PC-9 (cell line): ENCODE results near the gene INTS1. TPM values are rescaled to one million over a fixed set of nuclear protein-coding genes. Genes with fewer than 3 reads are reported as not detected.

Source experiments
- BruUV-seq: library from RNA; stranded (reverse); fragments of 400-500 nt; replicated peaks from 2 replicates; lab custom pipeline; 2021; lab: Mats Ljungman, UMichigan
- CTCF ChIA-PET: fragments of 300-600 bp; sonication (Branson Sonifier 250); formaldehyde crosslinking; loops from one replicate; lab custom pipeline; 2022; ENCODE audit warnings: antibody characterized with exemption; lab: Charles Lee
- POLR2A ChIA-PET: fragments of 300-600 bp; sonication (Branson Sonifier 250); formaldehyde crosslinking; loops from one replicate; lab custom pipeline; 2022; ENCODE audit warnings: antibody characterized with exemption; ENCODE audit not compliant: unreplicated experiment; lab: Charles Lee
- DNase-seq, 2 experiments: peaks; one replicate each; pipeline versions ENCODE4 v3.0.0 to v3.0.0-alpha.2; 2015 to 2022; ENCODE audit warnings: mixed read lengths in 1 of 2
- H2AFZ ChIP-seq: fragments of 200-600 bp; sonication (generic); 2 replicates; pipeline ENCODE4 v1.8.1; 2017; ENCODE audit warnings: antibody characterized with exemption
- H3F3A ChIP-seq: fragments of 200-600 bp; sonication (generic); 2 replicates; pipeline ENCODE4 v1.8.1; 2017; ENCODE audit warnings: antibody characterized with exemption, mild to moderate bottlenecking, low read depth; ENCODE audit not compliant: insufficient read depth
- H3K27ac ChIP-seq: fragments of 200-600 bp; sonication (generic); 2 replicates; pipeline ENCODE4 v1.6.1; 2016; ENCODE audit warnings: mixed run types
- H3K27me3 ChIP-seq: fragments of 200-600 bp; sonication (generic); 2 replicates; pipeline ENCODE4 v1.6.1; 2016; ENCODE audit warnings: low read depth, mixed run types; ENCODE audit not compliant: insufficient read depth
- H3K36me3 ChIP-seq: fragments of 200-600 bp; sonication (generic); 2 replicates; pipeline ENCODE4 v1.6.1; 2016; ENCODE audit warnings: low read depth, mixed run types
- H3K4me1 ChIP-seq: fragments of 200-600 bp; sonication (generic); replicated peaks from 2 replicates; pipeline ENCODE4 v1.6.1; 2016; ENCODE audit warnings: mixed run types; ENCODE audit not compliant: insufficient read depth
- H3K4me2 ChIP-seq: fragments of 200-600 bp; sonication (generic); 2 replicates; pipeline ENCODE4 v1.6.1; 2017; ENCODE audit warnings: mixed run types
- H3K4me3 ChIP-seq: fragments of 200-600 bp; sonication (generic); 2 replicates; pipeline ENCODE4 v1.6.1; 2016; ENCODE audit warnings: mixed run types
- H3K79me2 ChIP-seq: fragments of 200-600 bp; sonication (generic); 2 replicates; pipeline ENCODE4 v1.6.1; 2017; ENCODE audit warnings: low read depth, mixed run types
- H3K9me2 ChIP-seq: fragments of 200-600 bp; sonication (generic); 2 replicates; pipeline ENCODE4 v1.8.1; 2017; ENCODE audit warnings: mild to moderate bottlenecking; ENCODE audit not compliant: insufficient read depth
- H3K9me3 ChIP-seq: fragments of 200-600 bp; sonication (generic); 2 replicates; pipeline ENCODE4 v1.8.1; 2016; ENCODE audit warnings: low read depth; ENCODE audit not compliant: insufficient read depth
- H4K20me1 ChIP-seq: fragments of 200-600 bp; sonication (generic); 2 replicates; pipeline ENCODE4 v1.8.1; 2017; ENCODE audit not compliant: insufficient read depth
- EZH2 ChIP-seq: fragments of 200-600 bp; sonication (generic); IDR thresholded peaks from 2 replicates; pipeline ENCODE4 v1.8.0; 2017; ENCODE audit warnings: antibody characterized with exemption, low read depth
- intact Hi-C: fragments of 100-400 bp; cut with micrococcal nuclease; formaldehyde crosslinking; loops from one replicate; pipeline ENCODE4 v1.10.0; 2022; ENCODE audit not compliant: unreplicated experiment
- total RNA-seq: library from RNA; stranded (reverse); gene quantifications from 2 replicates; pipeline ENCODE4 v1.2.3, GENCODE V29; 2021
- TF ChIP-seq, protein P1 (sequence below): fragments of 200-600 bp; sonication (generic); conservative IDR thresholded peaks from 2 replicates; pipeline ENCODE4 v1.6.1; 2017; ENCODE audit warnings: mixed run types, antibody characterized with exemption, mild to moderate bottlenecking, moderate library complexity

INTS1 gene
- total RNA-seq, 1 experiment from 2014 or later: 124 TPM

DNA sequence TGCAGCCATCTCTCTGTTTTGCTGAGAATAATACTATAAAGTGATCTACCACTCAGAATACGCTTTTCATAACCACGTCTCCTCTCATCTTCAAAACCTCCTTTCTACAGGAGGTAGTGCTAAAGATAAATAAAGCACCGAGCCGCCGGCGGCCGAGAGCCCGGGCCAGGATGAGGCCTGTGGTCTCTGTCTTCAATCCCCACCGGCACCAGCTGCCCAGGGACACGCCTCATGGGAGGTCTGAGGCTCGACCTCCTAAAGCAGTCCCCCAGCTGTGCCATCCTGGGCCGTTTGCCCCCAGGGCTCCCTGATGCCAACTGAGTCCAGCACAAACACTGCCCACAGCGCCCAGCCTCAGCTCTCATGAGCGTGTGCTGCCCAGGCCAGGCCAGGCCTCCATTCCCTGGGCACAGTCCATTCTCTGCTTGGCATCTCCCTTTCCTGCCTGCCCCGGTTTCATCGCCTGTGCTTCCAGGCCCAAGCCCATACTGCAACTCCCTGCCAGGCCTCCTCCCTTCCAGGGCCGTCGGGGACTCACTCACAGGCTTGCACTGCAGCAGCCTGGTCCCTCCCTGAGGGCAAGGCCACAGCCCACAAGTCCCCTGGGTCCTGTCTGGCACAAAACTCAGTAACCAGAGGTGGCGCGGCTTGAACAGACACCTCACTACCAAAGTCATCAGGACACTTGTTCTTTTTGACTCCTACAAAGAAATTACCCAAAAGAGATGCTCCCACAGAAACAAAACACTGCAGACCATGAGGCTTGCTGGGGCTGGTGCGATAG lies 2.5 kb downstream of the INTS1 start:
- no peak overlapping the region for H2AFZ ChIP-seq
- BruUV-seq: no TSS peak
- POLR2A ChIA-PET: no interaction called here
- peaks cover 13% of the 10 kb centered on the region for H3F3A ChIP-seq
- peaks cover 25% of the 10 kb centered on the region for H3K4me1 ChIP-seq
- intact Hi-C loops: loop anchor here (5.0 kb wide), 1 partner anchor 161 kb away; no protein-coding TSS in a partner anchor
- TF ChIP-seq, protein P1, sequence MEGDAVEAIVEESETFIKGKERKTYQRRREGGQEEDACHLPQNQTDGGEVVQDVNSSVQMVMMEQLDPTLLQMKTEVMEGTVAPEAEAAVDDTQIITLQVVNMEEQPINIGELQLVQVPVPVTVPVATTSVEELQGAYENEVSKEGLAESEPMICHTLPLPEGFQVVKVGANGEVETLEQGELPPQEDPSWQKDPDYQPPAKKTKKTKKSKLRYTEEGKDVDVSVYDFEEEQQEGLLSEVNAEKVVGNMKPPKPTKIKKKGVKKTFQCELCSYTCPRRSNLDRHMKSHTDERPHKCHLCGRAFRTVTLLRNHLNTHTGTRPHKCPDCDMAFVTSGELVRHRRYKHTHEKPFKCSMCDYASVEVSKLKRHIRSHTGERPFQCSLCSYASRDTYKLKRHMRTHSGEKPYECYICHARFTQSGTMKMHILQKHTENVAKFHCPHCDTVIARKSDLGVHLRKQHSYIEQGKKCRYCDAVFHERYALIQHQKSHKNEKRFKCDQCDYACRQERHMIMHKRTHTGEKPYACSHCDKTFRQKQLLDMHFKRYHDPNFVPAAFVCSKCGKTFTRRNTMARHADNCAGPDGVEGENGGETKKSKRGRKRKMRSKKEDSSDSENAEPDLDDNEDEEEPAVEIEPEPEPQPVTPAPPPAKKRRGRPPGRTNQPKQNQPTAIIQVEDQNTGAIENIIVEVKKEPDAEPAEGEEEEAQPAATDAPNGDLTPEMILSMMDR: no peak
- no peak for TF ChIP-seq EZH2
- H3K9me2 ChIP-seq: no peaks in the 10 kb centered on the region
- no peak overlapping the region for H3K4me2 ChIP-seq
- H3K9me3 ChIP-seq: no peaks in the 10 kb centered on the region
- CTCF ChIA-PET: no interaction called here
- H3K79me2 ChIP-seq: peaks cover 33% of the 10 kb centered on the region
- no peak for DNase-seq
- H4K20me1 ChIP-seq: peaks cover 31% of the 10 kb centered on the region
- H3K4me3 ChIP-seq: no peak overlapping the region
- no peak overlapping the region for H3K27ac ChIP-seq
- 0 out of 2 replicates have a peak, but pooled peaks cover 19% of the 10 kb centered on the region for H3K36me3 ChIP-seq
- no peaks in the 10 kb centered on the region for H3K27me3 ChIP-seq

GRCh38 chr7:1500064-1500807 lies 4.0 kb downstream of the INTS1 start:
- Histone ChIP-seq H3K36me3 (0 out of 2 replicates have a peak, but pooled peaks cover 19% of the 10 kb centered on the region), H3K4me3 (no peak overlapping the region), H3K9me2 (no peaks in the 10 kb centered on the region), H3K27ac (no peak overlapping the region), H3K4me2 (no peak overlapping the region), H3F3A (peaks cover 3% of the 10 kb centered on the region), H2AFZ (no peak overlapping the region), H3K4me1 (peaks cover 14% of the 10 kb centered on the region), H3K79me2 (peaks cover 33% of the 10 kb centered on the region), H3K9me3 (no peaks in the 10 kb centered on the region), H4K20me1 (peaks cover 31% of the 10 kb centered on the region), H3K27me3 (no peaks in the 10 kb centered on the region)
- CTCF ChIA-PET: no interaction called here
- no peak for DNase-seq
- no TSS peak for BruUV-seq
- TF ChIP-seq, protein P1: no peak
- TF ChIP-seq EZH2: no peak
- intact Hi-C loops: loop anchor here (5.0 kb wide), 1 partner anchor 162 kb away; no protein-coding TSS in a partner anchor
- POLR2A ChIA-PET: no interaction called here

DNA sequence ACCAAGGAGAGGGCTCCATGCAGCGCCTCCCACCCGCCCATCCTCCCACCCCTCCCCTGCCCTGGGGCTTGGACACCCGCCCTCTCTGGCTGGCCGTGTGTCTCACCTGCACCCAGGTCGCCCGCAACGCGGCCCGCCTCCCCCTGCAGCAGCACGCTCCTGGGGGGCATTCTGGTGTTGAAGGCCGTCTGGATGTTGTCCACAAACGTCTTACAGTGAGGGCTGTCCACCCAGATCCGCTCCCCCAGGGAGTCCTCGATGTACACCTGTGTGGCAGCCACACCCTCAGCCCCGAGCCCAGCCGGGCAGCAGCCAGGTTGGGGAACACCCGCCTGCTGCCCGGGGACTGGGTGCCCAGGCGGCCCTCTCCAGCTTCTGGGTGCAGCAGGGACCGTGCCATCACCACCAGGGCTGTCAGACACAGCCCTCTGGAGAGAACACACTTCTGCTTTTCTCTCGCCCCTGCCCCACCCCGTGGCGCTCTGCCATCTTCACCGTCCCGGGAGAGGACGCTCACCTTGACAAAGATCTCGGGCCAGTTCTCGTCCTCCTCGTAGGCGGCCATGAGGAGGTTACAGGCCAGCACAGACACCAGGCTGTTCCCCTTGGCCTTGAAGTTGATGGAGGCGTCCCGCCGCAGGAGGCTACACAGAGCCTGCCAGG lies 4.7 kb downstream of the INTS1 start:
- intact Hi-C loops: loop anchor here (5.0 kb wide), 1 partner anchor 163 kb away; no protein-coding TSS in a partner anchor
- Histone ChIP-seq H3K4me3 (no peak overlapping the region), H3F3A (no peaks in the 10 kb centered on the region), H3K4me1 (peaks cover 11% of the 10 kb centered on the region), H2AFZ (no peak overlapping the region), H3K27ac (no peak overlapping the region), H3K36me3 (0 out of 2 replicates have a peak, but pooled peaks cover 19% of the 10 kb centered on the region), H3K9me2 (no peaks in the 10 kb centered on the region), H3K79me2 (peaks cover 33% of the 10 kb centered on the region), H3K9me3 (no peaks in the 10 kb centered on the region), H3K27me3 (no peaks in the 10 kb centered on the region), H4K20me1 (peaks cover 31% of the 10 kb centered on the region), H3K4me2 (no peak overlapping the region)
- no TSS peak for BruUV-seq
- CTCF ChIA-PET: no interaction called here
- DNase-seq: no peak
- no peak for TF ChIP-seq EZH2
- TF ChIP-seq, protein P1: no peak
- POLR2A ChIA-PET: no interaction called here
